IgD-negative memory B cell (primary cell): ENCODE data around the gene FRMPD2. TPM values are rescaled to one million over a fixed set of nuclear protein-coding genes. Genes with fewer than 3 reads are reported as not detected.
"Not testable (repeated sequence)": the region's sequence is repeated elsewhere in the genome, so short reads cannot be mapped to it uniquely, and the experiment has no call there.

Experiments used
- H3K27ac Mint-ChIP-seq, 3 donors: one replicate each; pipeline ENCODE4 v1.8.0; 2020 to 2022; ENCODE audit warnings: mild to moderate bottlenecking in 3 of 3, mixed read lengths in 3 of 3, moderate library complexity in 1 of 3
- H3K27me3 Mint-ChIP-seq: one replicate; pipeline ENCODE4 v1.8.0; 2021; ENCODE audit warnings: mixed read lengths
- H3K36me3 Mint-ChIP-seq: one replicate; pipeline ENCODE4 v1.8.0; 2020; ENCODE audit warnings: mild to moderate bottlenecking, mixed read lengths
- H3K4me1 Mint-ChIP-seq, 3 donors: one replicate each; pipeline ENCODE4 v1.8.0; 2020 to 2022; ENCODE audit warnings: mixed read lengths in 3 of 3, mild to moderate bottlenecking in 1 of 3
- H3K4me3 Mint-ChIP-seq, 4 donors: one replicate each; pipeline ENCODE4 v1.8.0; 2020 to 2022; ENCODE audit warnings: mild to moderate bottlenecking in 4 of 4, mixed read lengths in 4 of 4, moderate library complexity in 3 of 4
- H3K9me3 Mint-ChIP-seq, 3 donors: one replicate each; pipeline ENCODE4 v1.8.0; 2020 to 2021; ENCODE audit warnings: mixed read lengths in 3 of 3, mild to moderate bottlenecking in 1 of 3
- polyA plus RNA-seq: library from polyadenylated mRNA; unstranded; fragments of 300-500 nt; fragmentation: Illumina TruSeq; gene quantifications from one replicate; pipeline ENCODE4 v1.2.3, GENCODE V29; 2021

FRMPD2 gene
- polyA plus RNA-seq, 1 donor from 2014 or later: not detected

DNA sequence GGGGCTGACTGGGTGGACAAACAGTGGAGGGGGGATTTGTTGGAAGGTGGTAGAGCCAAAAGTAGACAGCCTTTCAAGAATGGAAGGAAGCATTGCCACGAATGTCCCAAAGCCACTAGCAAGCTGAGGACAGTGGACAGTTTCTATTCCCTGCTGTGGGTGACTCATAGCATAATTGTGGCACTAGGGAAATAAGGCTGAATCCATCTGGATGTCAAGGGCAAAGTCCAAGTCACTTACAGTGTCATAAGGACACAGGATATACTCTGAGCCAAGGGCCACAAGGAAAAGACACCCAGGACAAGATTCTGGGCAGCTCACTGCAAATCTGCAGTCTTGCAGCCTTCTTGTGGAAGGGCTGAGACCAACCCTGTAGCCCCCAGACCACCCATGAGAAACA lies 79.7 kb downstream of the FRMPD2 start:
- Mint-ChIP-seq H3K4me1 (peaks cover 2 to 4% (median 3%) of the 10 kb centered on the region in 3 donors), H3K27ac (no peak overlapping the region), H3K9me3 (peaks cover 2 to 4% (median 3%) of the 10 kb centered on the region in 3 donors), H3K4me3 (no peak overlapping the region), H3K36me3 (no peaks in the 10 kb centered on the region), H3K27me3 (no peaks in the 10 kb centered on the region)

DNA sequence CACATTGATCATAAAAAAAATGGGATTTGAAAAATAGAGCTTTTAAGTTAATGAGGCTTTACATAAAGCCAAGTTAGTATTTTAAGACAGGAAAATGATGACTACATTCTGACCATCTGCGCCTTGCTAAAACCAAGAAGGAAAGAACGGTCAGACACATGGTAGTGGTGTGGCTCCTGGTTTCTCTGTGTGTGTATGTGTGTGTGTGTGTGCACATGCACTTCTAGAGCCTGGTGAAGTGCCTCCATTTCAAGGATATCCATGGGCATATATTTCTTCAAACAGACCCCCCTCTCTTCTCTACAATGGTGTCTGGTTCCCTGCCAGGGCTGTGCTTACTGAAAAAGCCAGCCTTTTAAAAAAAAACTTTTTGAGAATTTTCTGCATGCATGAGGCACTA lies 80.9 kb downstream of the FRMPD2 start:
- Mint-ChIP-seq H3K36me3 (no peaks in the 10 kb centered on the region), H3K27me3 (no peaks in the 10 kb centered on the region), H3K4me1 (no peaks in the 10 kb centered on the region), H3K27ac (no peak overlapping the region), H3K4me3 (no peak overlapping the region), H3K9me3 (peaks cover 0 to 1% (median 0%) of the 10 kb centered on the region in 3 donors)

DNA sequence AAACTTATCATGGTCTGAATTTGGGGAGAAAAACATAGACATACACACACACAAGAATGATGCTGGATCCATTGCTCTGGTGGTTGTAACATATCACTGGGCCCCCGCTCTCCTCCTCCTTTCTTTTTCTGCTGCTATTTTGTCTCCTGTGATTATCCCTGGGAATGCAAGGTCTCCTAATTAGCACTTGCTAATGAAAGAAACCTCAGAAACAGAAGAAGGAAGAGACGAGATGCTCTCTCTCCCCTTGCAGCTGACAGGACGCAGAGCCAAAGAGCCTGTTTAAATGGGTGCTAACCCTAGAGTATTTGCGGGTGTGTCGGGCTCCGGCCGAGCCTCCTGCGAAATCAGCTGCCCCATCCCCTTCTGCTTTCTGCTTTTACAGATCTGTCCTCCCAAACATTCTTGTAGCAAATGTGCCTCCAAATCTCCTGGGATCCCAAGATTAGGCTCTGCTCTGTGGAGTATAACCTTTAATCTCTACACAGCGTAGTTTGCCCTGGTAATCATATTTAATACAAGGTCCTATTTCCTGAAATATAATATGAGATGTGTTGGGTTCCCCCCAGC lies 81.5 kb downstream of the FRMPD2 start:
- no peaks in the 10 kb centered on the region for H3K4me1 Mint-ChIP-seq

DNA sequence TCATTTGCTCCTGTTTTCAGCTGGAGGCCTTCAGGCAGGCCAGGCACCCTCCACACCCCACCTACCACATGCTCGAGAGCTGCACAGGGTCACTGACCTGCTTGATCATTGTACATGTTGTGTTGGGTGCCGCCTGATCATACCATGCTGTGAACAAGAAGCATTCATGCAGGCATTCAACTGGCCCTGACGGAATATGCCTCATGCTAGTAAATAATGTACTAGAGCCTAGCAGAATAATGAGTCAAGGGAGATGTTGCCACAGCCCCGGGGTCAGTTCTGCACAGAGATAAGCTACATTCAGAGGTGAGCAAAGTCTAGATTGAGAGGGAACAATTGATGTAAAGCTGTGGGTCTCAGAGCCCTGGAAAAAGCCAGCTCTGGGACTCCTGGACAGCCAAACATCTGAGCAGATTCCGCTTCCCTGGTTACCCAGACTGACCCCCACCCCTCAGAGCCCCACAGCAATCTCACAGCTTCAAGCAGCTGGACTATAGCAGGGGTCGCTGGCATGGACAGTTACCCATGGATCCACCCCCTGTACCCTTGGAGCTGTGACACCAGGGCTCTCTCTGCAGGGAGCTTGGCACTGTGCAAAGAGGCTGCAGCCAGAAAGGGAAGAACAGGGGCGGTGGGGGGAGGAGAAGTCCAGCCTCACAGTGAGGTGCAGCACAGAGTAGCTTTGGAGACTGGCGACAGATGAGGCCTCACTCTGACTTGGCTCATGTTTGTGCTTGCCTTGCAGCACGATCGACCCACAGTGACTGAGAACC lies 86.6 kb downstream of the FRMPD2 start:
- H3K27ac Mint-ChIP-seq: no peak overlapping the region
- peak overlapping the region in 1 of 4 donors; percentile 31 for H3K4me3 Mint-ChIP-seq
- no peaks in the 10 kb centered on the region for H3K27me3 Mint-ChIP-seq
- H3K36me3 Mint-ChIP-seq: no peaks in the 10 kb centered on the region
- H3K4me1 Mint-ChIP-seq: no peaks in the 10 kb centered on the region
- peaks cover 0 to under 1% (median 0%) of the 10 kb centered on the region in 3 donors for H3K9me3 Mint-ChIP-seq

More for the DNA sequence above, 81.5 kb downstream of the FRMPD2 start:
- Mint-ChIP-seq H3K4me3 (no peak overlapping the region), H3K36me3 (no peaks in the 10 kb centered on the region), H3K27ac (no peak overlapping the region), H3K9me3 (peaks cover 0 to 1% (median 0%) of the 10 kb centered on the region in 3 donors), H3K27me3 (no peaks in the 10 kb centered on the region)

DNA sequence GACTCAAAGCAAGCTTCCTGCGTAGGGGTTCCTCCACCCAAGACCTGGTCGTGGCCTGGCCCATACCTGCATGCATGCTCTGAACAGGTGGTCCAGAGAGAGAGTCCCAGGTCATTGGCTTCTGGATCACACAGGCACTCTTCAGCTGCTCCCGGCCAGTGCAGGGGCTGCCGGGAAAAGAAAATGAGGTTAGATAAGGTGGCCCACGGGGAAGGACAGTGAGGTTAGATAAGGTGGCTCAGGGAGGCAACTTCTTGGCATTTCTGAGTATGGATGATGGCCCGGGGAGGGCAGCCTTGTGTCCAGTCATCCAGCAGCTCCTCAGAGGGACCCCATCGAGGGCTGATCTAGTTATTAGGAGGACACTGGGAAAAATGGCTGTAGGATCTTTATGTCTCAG lies 87.4 kb downstream of the FRMPD2 start:
- no peaks in the 10 kb centered on the region for H3K4me1 Mint-ChIP-seq
- H3K36me3 Mint-ChIP-seq: no peaks in the 10 kb centered on the region
- no peak overlapping the region for H3K27ac Mint-ChIP-seq
- H3K27me3 Mint-ChIP-seq: no peaks in the 10 kb centered on the region
- H3K4me3 Mint-ChIP-seq: peak overlapping the region in 1 of 4 donors; percentile 31
- no peaks in the 10 kb centered on the region for H3K9me3 Mint-ChIP-seq

DNA sequence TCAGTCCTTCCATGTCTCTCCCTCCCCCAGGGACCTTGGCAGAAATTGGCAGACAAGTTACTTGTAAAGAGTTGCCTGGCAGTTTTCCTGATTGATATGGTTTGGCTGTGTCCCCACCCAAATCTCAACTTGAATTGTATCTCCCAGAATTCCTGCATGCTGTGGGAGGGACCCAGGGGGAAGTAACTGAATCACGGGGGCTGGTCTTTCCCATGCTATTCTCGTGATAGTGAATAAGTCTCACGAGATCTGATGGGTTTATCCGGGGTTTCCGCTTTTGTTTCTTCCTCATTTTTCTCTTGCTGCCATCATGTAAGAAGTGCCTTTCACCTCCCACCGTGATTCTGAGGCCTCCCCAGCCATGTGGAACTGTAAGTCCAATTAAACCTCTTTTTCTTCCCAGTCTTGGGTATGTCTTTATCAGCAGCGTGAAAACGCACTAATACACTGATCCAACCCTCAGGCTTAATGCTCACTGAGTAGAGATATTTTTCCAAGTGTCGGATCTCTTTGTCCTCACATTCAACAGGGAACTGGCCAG lies 88.2 kb downstream of the FRMPD2 start:
- H3K4me3 Mint-ChIP-seq, H3K27ac Mint-ChIP-seq, H3K4me1 Mint-ChIP-seq, H3K9me3 Mint-ChIP-seq, H3K36me3 Mint-ChIP-seq, H3K27me3 Mint-ChIP-seq: not testable (repeated sequence)

DNA sequence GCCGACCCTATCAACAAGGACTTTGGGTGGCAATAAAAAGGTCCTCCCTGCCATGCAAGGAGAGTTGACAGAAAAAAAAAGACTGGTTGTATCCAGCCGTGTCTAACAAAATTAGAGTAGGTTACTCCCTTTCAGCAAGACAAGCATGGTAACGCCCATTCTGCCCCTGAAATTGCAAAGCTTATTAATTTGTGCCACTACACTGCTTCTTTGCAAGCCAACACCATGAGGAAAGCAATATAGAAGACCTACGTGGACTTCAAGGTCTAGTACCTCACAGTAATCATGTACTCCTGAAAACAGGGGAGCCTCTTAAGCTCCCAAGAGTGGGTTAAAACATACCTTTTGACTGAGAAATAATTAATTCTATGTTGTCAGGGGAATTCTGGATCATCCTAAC lies 90.3 kb downstream of the FRMPD2 start:
- no peaks in the 10 kb centered on the region for H3K9me3 Mint-ChIP-seq
- no peak overlapping the region for H3K4me3 Mint-ChIP-seq
- no peaks in the 10 kb centered on the region for H3K27me3 Mint-ChIP-seq
- H3K4me1 Mint-ChIP-seq: no peaks in the 10 kb centered on the region
- no peak overlapping the region for H3K27ac Mint-ChIP-seq
- H3K36me3 Mint-ChIP-seq: no peaks in the 10 kb centered on the region

DNA sequence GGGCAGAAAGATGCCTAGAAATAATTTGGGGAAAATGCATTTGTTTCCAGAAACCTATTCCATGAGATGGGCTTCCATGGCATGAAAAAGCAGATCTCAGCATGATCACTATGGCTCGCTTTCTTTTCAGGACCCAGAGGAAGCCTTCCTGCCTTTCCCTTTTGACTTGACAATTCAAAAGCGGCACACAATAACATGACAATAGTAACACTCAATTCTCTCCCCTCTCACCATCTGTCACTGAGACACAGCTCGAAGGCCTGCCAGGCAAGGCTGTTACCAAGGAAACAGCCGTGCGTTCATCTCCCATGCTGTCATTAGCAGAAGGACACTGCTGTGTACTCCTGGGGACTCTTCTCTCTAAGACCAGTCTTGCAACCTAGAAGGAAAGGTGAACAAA lies 101.8 kb downstream of the FRMPD2 start:
- H3K27ac Mint-ChIP-seq, H3K4me1 Mint-ChIP-seq, H3K4me3 Mint-ChIP-seq, H3K9me3 Mint-ChIP-seq, H3K36me3 Mint-ChIP-seq, H3K27me3 Mint-ChIP-seq: not testable (repeated sequence)

DNA sequence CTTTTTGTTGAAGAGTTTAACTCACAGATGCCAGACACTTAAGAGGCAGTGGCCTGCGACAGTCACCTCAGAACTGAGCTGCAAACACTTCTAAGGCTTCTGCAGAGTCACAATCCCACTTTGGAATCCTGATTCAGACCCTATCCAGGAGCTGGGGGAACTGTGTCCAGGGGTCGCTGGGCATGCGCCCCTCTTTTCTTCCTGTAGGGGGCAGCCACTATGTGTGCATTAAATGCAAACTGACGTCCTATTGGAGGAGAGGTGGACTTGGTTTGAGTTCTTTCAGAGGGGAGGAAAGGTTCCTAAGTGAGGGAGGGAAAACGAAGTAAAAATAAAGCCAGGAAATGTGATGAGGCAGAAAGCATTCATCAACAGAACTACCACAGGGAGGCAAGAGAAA lies 113.8 kb downstream of the FRMPD2 start:
- H3K4me3 Mint-ChIP-seq, H3K36me3 Mint-ChIP-seq, H3K9me3 Mint-ChIP-seq, H3K4me1 Mint-ChIP-seq, H3K27me3 Mint-ChIP-seq, H3K27ac Mint-ChIP-seq: not testable (repeated sequence)

DNA sequence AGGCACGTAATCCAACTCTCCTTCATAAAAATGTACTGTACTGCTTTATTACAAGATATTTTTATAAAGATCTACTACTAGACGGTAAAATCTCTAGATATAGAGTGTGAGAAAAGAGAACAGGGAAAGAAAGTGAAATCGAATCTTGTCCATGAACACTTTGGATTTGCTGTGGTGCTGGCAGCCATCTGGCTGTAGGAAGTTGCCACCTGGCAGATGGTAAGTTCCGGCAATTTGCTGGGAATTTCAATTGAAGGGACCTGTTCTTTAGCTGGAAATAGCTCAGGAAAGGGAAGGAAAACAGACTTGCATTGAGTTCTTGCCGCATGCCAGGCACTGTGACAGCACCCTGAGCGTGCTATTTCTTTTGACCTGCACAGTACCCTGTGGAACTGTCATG lies 114.3 kb downstream of the FRMPD2 start:
- H3K27me3 Mint-ChIP-seq, H3K4me3 Mint-ChIP-seq, H3K27ac Mint-ChIP-seq, H3K9me3 Mint-ChIP-seq, H3K36me3 Mint-ChIP-seq, H3K4me1 Mint-ChIP-seq: not testable (repeated sequence)

DNA sequence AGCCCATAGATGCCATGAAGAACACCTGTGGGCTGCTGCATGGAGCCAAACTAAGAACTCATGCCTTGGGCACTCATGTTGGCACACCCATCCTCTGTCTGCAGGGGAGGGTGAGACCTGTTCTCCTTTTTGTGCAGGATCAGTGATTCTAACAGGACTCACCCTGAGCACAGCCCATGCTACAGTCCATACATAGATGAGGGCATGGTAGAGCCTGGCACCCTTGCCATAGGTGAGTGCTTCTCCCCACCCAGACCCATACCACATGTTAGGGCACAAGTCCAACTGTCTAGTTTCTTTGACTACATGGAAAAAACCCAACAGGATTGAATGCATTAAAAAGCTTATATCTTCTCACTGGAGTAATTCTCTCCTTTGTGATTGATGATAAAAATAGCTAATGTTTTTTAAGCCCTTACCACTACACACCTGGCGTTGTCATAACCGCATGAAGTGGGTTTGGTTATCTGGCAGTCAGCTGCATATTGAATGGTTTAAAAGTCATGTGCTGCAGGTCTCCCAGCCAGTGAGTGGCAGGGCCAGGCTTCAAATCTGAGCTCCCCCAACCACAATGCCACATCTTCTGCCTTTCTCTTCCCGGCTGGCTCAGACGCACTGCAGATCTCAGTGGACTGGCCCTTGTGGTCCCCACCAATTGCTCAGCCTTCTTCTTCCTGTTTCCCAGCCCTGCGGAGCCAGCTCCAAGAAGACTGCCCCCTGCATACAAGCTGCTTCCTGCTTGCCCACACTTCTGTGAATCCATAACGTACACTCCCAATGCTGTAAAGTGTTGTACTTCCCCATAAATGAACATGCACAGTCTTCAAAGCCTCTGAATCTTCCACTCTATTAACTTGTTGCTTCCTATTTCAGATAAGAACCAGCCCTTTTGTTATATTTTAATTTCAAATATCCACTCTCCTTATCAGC lies 120.0 kb downstream of the FRMPD2 start:
- not testable (repeated sequence) for H3K4me3 Mint-ChIP-seq, H3K9me3 Mint-ChIP-seq, H3K27ac Mint-ChIP-seq, H3K36me3 Mint-ChIP-seq, H3K27me3 Mint-ChIP-seq, H3K4me1 Mint-ChIP-seq

DNA sequence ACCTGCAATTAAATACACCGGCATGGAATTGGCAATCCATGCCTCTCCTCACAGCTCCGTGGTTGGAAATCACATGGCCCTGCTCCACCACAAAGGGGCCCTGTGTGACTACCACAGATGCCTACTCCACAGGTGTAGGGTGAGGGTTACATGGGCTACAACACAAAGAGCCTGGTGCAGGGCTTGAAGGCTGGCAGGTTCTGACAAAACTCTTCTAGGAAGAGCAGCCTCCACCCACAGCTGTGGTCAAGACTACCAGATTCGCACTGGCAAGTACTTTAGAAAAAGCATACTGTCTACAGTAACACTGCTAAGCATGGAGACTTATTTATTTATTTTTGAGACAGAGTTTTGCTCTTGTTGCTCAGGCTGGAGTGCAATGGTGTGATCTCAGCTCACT lies 126.9 kb downstream of the FRMPD2 start:
- H3K4me3 Mint-ChIP-seq, H3K9me3 Mint-ChIP-seq, H3K4me1 Mint-ChIP-seq, H3K36me3 Mint-ChIP-seq, H3K27me3 Mint-ChIP-seq, H3K27ac Mint-ChIP-seq: not testable (repeated sequence)

DNA sequence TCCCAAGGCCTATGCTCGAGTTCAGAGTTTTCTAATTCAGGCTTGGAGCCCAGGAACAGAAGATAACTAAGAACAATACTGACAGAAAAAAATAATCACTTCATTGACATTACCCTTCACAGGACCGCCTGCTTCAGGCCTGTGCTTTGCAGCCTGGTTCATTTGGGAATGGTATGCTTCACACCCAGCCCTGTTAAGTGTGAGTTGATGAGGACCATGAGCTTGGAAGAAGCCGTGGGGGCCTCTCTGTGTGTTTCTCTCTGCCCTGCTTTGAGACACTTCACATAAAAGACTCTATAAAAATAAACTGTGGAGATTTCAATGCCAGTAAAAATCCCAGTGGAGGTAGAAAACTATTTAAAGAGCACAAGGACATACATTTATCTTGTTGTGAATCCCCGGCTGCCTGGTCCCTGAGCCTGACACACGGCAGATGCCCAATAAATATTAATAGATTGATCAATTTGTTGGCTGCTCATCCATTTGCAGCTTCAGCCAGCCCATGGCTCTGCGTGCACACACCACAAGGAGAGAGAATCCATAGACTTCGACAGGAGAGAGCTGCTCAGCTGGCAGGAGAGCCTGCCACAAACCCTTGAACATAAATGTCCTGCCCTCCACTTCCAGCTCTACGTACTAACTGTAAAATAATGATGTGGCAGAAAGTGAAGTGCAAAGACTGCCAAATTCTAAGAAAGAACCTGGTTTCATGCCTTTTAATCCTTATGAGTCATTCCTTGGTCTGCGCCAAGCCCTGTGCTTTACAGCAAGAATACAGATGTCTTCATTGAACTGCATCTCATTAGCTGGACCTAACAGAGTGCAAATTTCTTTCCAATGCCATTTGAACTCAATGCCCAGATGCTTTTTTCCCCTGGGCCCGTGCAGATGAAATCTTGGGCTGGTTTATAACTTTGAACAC lies 130.5 kb downstream of the FRMPD2 start:
- not testable (repeated sequence) for H3K36me3 Mint-ChIP-seq, H3K4me3 Mint-ChIP-seq, H3K27me3 Mint-ChIP-seq, H3K27ac Mint-ChIP-seq, H3K4me1 Mint-ChIP-seq, H3K9me3 Mint-ChIP-seq

DNA sequence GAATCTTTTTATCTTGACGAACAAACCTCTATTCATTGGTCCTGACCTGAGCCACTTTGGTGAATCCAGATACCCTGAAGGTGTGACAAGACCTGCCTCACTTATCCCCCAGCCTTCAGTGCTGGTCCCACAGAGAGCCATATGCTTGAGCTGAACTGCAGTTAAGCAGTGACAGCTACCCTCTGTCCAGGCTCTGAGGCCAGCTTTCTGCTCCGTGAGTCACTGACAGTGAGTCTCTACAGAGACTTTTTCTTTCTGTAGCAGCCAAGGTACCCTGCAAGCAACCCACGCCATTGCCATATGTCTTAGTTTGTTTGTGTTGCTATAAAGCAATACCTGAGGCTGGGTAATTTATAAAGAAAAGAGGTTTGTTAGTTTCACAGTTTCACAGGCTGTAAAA lies 133.5 kb downstream of the FRMPD2 start:
- H3K9me3 Mint-ChIP-seq, H3K4me3 Mint-ChIP-seq, H3K4me1 Mint-ChIP-seq, H3K27ac Mint-ChIP-seq, H3K27me3 Mint-ChIP-seq, H3K36me3 Mint-ChIP-seq: not testable (repeated sequence)
